Fibroblast of skin of right biceps (primary cell): Measurements from ENCODE around the gene PSG7.
"Not testable (repeated sequence)": the region's sequence is repeated elsewhere in the genome, so short reads cannot be mapped to it uniquely, and the experiment has no call there.

Experiments used
- DNase-seq: peaks from one replicate; pipeline ENCODE4 v3.0.0-alpha.2; 2013

The PSG7 gene

DNA sequence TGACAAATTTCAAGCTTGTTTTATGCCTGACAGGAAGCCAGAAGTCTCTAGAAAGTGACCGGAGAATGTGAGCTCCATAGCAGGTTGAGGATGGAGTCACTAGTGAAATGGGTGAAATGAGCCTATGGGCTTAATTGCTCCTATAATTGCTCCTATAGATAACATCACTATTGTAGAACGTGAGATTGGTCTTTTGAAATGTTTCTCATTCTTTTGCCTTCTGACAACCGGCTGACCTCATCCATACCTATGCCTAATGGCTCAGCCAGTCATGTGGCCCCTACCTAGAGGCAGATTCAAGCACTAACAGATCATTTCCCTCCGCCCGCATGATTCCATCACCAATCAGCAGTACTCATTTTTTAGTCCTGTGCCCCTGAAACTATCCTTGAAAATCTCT is 23.5 kb downstream of the PSG7 start:
- DNase-seq: not testable (repeated sequence)

DNA sequence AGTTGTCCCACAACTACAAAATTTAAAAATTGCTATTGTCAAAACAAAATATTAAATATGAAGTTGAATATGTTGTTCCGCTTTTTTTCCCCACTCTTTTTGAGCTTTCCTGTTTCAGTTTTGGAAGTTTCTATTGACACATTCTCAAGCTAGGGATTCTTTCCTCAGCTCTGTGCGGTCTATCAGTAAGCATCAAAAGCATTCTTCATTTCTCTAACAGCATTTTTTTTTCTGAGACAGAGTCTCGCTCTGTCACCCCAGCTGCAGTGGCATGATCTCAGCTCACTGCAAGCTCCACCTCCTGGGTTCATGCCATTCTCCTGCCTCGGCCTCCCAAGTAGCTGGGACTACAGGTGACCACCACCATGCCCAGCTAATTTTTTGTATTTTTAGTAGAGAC is 24.1 kb downstream of the PSG7 start:
- not testable (repeated sequence) for DNase-seq

DNA sequence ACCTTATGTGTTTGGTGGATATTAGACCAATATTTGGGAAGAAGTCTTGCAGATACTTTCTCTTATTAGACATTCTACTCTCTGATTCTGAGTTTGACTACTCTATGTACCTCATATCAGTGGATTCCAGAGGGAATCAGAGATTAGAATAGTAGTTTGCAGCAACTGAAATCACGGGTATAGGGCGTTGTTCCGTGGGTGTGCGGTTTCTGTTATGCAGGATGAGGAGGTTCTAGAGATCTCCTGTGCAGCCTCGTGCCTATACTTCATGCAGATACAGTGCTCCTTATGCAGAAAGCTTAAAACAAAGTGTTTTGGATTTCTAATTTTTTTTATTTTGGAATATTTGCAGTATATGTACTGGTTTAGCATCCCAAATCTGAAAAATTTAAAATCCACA is 25.3 kb downstream of the PSG7 start:
- DNase-seq: not testable (repeated sequence)

DNA sequence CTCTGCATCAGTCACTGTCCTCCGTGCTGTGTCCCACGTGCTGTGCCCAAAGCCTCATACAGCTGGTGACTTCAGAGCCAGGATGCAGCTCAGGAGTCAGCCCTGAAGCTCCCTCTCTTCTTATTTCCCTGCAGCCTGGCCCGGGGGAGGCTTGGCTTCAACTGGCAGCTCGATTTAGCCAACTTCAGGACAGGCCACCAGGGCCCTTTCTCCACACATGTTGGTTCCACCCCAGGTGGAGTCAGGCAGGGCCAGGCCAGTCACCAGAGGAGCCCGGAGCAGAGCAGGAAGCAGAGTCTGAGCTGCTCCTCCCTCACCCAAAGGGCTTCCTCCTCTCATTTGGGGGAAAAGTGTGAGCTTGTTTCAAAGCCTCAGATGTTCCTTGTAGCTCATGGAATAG is 30.8 kb downstream of the PSG7 start:
- not testable (repeated sequence) for DNase-seq

DNA sequence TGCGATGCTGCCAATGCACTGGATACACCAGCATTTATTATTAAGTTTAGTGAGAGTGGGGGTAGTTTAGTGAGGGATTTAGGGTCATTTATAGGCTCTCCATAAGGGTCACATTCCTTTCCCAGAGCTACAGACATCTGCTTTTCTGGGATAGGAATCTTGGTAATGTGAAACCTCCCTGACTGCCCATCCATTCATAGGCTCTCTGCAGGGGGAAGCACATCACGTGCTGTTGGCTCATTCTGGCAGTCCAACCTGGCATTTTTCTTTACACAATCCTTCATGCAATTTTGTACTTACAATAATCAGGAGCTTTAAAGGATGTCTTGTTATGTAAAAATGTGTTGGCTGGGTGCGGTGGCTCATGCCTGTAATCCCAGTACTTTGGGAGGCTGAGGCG is 36.4 kb downstream of the PSG7 start:
- DNase-seq: peak; percentile 5

DNA sequence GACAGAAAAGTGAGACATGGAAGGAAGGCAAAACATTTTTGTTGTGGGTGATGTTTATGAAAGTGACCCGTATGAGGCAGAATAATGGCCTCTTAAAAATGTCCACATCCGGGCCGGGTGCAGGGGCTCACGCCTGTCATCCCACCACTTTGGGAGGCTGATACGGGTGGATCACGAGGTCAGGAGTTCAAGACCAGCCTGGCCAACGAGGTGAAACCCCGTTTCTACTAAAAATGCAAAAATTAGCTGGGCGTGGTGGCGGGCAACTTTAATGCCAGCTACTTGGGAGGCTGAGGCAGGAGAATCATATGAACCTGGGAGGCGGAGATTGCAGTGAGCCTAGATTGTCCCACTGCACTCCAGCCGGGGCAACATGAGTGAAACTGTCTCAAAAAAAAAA is 37.3 kb downstream of the PSG7 start:
- not testable (repeated sequence) for DNase-seq

DNA sequence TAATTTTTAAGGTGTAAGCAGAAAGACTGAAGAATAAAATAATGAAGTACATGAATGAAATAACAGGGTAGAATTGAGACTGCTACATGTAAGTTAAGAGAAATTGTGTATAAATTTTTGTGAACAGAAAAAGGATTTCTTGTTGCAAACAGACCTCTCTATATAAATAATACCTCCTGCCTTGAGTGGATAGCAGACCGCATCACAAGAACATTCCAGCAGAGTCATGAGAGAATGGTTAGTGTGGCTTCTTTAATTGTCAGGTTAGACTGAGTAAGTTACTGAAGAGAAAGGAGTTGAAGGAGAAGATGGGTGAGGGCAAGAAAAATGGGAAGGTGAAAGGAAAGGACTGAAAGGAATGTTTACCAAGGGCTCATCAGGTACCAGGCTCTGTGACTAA is 37.9 kb downstream of the PSG7 start:
- not testable (repeated sequence) for DNase-seq

DNA sequence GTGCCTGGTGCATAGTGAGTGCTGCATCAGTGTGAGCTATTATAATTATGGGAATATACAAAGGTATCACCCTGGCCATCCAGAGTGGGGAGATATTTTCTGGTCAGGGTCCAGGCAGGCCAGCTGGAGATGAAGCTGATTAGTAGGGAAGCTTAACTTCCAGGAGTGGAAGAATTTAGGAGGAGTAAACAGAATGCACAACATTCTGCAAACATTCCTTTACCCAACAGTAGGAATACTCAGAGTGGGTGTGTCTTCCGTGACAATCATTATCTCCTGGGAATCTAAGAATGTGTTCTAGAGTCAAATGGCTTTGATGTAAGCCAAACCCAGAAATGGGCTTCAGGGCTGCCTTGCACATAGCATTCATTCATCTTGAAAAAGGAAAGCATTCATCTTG is 38.4 kb downstream of the PSG7 start:
- not testable (repeated sequence) for DNase-seq

DNA sequence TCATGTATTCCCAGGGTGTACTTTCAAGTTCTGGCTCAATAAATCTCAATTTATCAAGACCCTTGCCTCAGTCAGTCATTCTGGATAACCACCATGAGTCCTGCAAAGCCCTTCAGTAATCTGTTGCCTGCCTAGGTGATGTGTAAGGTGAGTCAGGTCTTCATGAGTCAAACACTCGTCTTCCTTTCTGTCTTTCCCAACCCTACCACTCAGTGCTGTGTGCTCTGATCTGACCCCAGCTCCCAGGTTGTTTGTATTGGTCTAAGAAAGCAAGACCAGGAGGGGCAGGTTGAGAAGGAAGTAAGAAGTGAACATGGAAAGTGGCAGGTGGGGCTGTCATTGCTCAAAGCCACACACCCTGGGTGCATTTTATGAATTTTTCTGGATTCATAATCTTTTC is 39.3 kb downstream of the PSG7 start:
- DNase-seq: not testable (repeated sequence)

DNA sequence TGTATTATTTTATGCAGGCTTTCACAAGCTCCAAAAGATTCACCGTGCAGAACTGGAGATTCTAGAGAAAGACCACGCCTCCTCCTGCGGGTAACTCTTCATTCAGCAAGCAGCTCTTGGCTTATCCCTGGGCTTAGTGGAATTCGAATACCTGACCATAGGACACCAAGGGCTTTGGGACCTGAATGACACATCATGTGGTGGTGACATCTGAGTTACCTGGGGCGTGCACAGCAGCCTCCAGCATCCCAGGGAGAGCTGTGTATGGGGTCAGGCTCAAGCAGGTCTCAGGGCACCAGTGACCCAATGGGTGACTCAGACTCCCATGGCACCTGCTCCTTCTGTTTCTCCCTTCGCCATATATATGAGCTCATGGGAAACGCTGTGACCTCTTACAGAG is 46.6 kb downstream of the PSG7 start:
- DNase-seq: not testable (repeated sequence)

DNA sequence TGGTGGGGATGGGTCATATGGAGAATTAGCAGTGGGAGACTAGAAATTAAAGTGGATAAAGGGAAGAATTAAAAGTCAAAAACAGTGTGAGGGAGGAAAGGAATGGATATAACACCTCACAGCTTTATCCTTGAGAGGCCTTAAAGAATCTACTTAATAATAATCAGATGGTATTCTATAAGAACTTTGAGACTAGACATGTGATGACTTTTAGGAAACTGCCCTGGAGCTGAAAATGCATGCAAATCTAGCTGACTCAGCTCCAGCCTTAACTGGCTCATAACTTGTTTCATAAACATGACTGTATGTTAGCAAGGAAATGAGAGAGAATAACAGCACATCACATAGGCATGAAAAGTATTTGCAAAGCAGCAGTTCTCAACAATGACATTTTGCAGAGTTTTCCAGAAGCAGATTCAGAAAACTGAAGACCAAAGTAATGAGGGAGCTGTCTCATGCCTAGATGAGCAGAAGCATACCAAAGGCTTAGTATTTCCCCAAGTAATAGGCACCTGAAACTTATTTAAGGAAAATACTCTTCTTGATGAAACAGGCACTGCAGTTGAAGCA is 49.0 kb downstream of the PSG7 start:
- DNase-seq: not testable (repeated sequence)

DNA sequence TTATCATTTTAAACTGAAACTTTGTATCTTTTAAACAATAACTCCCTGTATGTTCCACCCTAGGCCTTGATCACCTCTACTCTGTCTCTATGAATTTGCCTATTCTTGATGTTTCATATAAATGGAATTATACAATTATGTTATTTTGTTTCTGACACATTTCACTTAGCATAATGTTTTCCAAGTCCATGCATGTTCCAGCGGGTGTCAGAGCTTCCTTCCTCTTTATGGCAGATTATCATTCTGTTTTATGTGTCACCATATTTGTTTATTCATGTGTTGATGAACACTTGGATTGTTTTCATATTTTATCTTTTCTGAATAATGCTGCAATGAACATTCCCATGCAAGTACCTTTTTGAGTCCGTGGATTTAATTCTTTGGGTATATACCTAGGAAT is 54.3 kb downstream of the PSG7 start:
- DNase-seq: not testable (repeated sequence)

DNA sequence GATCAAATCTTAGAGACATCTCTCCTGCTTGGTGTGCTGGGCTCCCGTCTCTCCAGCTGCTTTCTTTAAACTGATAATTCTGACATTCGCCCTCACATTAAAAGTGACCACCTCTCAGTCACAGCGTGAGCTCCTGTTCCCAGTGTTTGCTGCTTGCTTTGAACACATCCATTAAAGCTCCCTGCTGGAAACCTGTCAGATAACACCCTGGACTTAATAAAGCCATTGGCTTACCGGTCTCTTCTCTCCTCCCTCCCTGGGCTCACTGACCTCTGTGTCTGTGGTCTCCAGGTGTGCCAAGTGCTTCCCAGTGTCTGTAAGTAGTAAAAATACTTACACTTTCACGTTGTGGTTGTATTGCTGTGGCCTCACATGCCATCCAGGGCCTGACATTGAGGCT is 55.0 kb downstream of the PSG7 start:
- not testable (repeated sequence) for DNase-seq

DNA sequence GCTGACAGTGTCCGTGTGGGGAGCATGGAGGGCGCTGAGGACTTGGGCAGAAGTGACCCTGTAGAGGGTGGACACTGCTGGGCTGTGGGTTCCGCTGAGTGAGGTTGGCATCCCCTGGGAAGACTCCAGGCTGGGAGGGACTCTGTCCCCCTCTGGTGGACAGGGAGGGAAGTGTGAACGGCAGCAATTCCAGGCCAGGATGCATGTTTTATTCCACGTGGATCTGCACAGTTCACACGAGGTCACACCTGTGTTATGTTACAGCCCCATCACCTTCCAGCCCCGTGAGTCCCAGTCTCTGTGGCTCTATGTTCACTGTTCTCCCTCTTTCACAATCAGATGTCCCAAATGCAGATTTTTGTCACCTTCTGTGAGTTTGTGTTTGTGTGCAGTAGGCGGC is 55.7 kb downstream of the PSG7 start:
- not testable (repeated sequence) for DNase-seq

DNA sequence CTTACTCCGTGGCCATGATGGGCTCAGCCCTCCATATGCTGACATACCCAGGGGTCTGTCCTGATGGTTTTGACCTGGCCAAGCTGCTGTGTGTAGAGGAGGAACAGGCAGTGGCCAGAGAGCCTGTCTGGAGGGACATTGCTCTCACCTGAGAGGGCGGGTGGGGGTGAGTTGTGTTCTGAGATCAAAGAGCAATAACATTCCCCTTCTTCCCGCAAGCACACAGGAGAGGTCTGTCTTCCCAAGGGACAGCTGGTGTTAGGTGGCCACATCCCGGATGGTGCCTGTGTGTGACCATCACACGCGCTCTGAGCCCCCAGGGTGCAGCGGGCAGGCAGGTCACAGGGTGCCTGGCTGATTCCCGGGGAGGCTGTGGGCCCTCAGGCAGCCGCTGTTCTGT is 56.4 kb downstream of the PSG7 start:
- DNase-seq: not testable (repeated sequence)

DNA sequence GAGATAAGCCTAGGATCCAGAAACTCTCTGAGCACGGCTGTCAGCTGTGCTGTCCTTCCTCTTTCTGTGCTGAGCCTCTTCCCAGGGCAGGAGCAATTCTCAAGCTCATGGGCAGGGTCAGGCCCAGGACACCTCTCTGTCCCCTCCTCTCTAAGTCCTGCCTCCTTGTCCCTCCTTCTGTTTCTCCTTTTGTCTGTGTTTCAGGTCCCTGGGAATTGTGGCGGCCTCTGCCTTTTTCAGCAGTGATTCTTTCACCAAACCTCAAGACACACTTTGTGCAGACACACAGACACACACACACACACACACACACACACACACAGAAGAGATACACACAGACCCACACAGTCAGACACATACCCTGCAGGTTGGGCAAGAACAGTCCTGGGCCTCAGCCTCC is 57.4 kb downstream of the PSG7 start, which contains the start of gene PSG1:
Gene PSG1 (minus strand): TSS at position 101 of the 400 bp plus-strand sequence. CDS start 132 bp downstream, outside the sequence.
- DNase-seq: no peak

DNA sequence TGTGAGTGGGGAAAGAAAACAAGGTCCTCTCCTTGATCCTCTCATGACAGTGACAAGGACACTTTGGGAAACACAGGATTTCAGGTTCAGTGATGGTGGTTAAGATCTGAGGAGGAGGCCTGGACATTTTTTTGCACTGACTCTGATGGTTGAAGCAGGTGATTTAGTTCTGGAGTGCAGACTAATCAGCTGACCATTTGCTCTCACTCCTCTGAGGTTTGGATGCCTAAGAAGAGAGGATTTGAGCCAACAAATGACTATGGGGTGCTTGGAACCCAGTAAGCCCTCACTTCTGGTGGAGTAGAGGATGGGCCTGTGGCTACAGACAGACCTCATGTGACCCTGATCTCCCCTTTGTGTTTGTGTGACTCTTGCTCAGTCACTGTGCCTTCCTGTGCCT is 60.4 kb downstream of the PSG7 start:
- DNase-seq: peak; percentile 38

DNA sequence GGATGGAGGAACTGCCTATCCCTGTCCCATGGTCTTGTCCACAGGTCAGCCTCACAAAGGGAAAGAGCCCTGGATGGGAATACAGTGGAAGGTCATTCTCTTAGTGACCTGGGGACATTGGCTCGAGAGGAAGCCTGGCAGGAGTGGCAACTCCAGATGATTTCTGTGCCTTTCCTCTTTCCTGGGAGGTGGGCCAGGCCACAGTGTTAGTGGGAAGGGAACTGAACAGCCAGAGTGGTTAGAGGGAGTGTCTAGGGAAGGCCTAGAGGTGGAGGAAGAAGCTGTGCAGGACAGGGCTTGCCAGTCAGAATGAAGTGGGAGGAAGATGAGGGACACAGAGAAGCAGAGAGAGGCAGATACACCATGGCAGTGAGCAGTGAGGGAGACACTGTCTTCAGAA is 61.1 kb downstream of the PSG7 start:
- DNase-seq: peak; percentile 28

DNA sequence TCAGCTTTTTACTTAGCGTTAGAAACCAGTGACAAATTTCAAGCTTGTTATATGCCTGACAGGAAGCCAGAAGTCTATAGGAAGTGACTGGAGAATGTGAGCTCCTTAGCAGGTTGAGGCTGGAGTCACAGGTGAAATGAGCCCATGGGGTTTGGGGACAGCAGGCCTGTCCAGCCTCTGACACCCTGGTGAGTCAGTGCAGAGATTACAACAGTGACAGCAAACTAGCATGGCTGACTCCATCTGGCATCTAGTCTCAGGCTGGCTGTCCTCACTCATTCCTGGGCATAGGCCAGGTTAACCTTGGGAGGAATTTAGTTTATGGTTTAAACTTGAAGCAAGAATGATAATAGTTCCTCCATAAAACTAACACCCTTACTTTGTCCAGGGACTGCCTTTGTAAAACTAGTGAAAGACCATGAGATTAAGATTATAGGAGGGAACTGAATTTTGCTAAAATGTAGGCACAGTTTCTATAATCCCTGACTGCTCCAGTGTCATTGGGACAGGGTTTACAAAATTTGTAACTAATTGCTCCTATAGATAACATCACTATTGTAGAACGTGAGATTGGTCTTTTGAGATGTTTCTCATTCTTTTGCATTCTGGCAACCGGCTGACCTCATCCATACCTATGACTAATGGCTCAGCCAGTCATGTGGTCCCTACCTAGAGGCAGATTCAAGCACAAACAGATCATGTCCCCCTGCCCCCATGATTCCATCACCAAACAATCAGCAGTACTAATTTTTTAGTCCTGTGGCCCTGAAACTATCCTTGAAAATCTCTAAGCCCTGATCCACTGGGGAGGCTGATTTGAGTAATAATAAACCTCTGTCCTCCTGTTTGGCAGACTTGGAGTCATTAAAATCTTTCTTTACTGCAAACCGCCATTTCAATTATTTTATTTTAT is 61.9 kb downstream of the PSG7 start:
- peak; percentile 84 for DNase-seq

DNA sequence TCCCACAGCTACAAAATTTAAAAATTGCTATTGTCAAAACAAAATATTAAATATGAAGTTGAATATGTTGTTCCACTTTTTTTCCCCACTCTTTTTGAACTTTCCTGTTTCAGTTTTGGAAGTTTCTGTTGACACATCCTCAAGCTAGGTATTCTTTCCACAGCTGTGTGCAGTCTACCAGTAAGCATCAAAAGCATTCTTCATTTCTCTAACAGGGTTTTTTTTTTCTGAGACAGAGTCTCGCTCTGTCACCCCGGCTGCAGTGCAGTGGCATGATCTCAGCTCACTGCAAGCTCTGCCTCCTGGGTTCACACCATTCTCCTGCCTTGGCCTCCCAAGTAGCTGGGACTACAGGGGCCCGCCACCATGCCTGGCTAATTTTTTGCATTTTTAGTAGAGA is 62.9 kb downstream of the PSG7 start:
- not testable (repeated sequence) for DNase-seq
